Ascending aorta (tissue), 2 donors: ENCODE measurements around the gene STMN3. TPM values are rescaled to one million over a fixed set of nuclear protein-coding genes. Genes with fewer than 3 reads are reported as not detected.
"Not testable (repeated sequence)": the region's sequence is repeated elsewhere in the genome, so short reads cannot be mapped to it uniquely, and the experiment has no call there.

Experiments used
- DNase-seq, 2 donors: peaks; one replicate each; pipeline ENCODE4 v3.0.0-alpha.2; 2019; ENCODE audit warnings: low spot score in 2 of 2
- H3K27ac ChIP-seq, 2 donors: fragments of 200-600 bp; sonication (generic); one replicate each; pipeline ENCODE4 v1.5.1; 2016 to 2017; ENCODE audit warnings: mild to moderate bottlenecking in 1 of 2
- H3K27me3 ChIP-seq: fragments of 200-600 bp; sonication (generic); one replicate; pipeline ENCODE4 v1.5.1; 2017
- H3K36me3 ChIP-seq, 2 donors: fragments of 200-600 bp; sonication (generic); one replicate each; pipeline ENCODE4 v1.5.1; 2016
- H3K4me1 ChIP-seq, 2 donors: fragments of 200-600 bp; sonication (generic); one replicate each; pipeline ENCODE4 v1.5.1; 2016 to 2017; ENCODE audit warnings: mild to moderate bottlenecking in 1 of 2
- H3K4me3 ChIP-seq, 2 donors: fragments of 200-600 bp; sonication (generic); one replicate each; pipeline ENCODE4 v1.5.1; 2016 to 2017; ENCODE audit warnings: mild to moderate bottlenecking in 1 of 2
- H3K9me3 ChIP-seq, 2 donors: fragments of 200-600 bp; sonication (generic); one replicate each; pipeline ENCODE4 v1.5.1; 2016
- CTCF ChIP-seq, 3 experiments: fragments of 200-600 bp in 2 of 3; fragments of 450-650 bp in 1 of 3; sonication (generic) in 2 of 3; IDR thresholded peaks; one replicate each; pipeline ENCODE4 v1.5.1; 2016 to 2019; ENCODE audit warnings: antibody characterized with exemption in 3 of 3, mild to moderate bottlenecking in 1 of 3, moderate library complexity in 1 of 3
- intact Hi-C: fragments of 100-400 bp; cut with DNase I; formaldehyde crosslinking; loops from one replicate; pipeline ENCODE4 v1.15.1; 2023
- total RNA-seq: library from RNA; depleted of rRNA; stranded (reverse); fragments of >200 nt; gene quantifications from one replicate; pipeline ENCODE4 v1.1.0, GENCODE V29; 2016

STMN3 gene
- total RNA-seq, 1 donor from 2014 or later: 37.0 TPM

GRCh38 chr20:63678071-63678470 lies 24.8 kb upstream of the STMN3 start:
- Histone ChIP-seq H3K4me3 (no peak overlapping the region), H3K27me3 (no peaks in the 10 kb centered on the region), H3K9me3 (no peaks in the 10 kb centered on the region), H3K36me3 (peaks cover 37 to 55% of the 10 kb centered on the region in 2 donors), H3K4me1 (peaks cover 9 to 16% of the 10 kb centered on the region in 2 donors), H3K27ac (no peak overlapping the region)
- TF ChIP-seq CTCF (IDR thresholded peaks at IDR 0.05): no peak
- intact Hi-C loops: no loop called here
- no peak for DNase-seq

GRCh38 chr20:63675681-63676368 lies 22.6 kb upstream of the STMN3 start:
- DNase-seq: no peak
- TF ChIP-seq CTCF (IDR thresholded peaks at IDR 0.05): no peak
- H3K4me1 ChIP-seq: no peaks in the 10 kb centered on the region
- peaks cover 55 to 65% of the 10 kb centered on the region in 2 donors for H3K36me3 ChIP-seq
- H3K27me3 ChIP-seq: no peaks in the 10 kb centered on the region
- H3K27ac ChIP-seq: no peak overlapping the region
- no peaks in the 10 kb centered on the region for H3K9me3 ChIP-seq
- no peak overlapping the region for H3K4me3 ChIP-seq
- intact Hi-C loops: no loop called here

GRCh38 chr20:63673951-63674350 lies 20.7 kb upstream of the STMN3 start:
- DNase-seq: no peak
- Histone ChIP-seq H3K27me3 (no peaks in the 10 kb centered on the region), H3K27ac (no peak overlapping the region), H3K4me3 (no peak overlapping the region), H3K9me3 (no peaks in the 10 kb centered on the region), H3K4me1 (no peaks in the 10 kb centered on the region), H3K36me3 (peaks cover 55 to 56% of the 10 kb centered on the region in 2 donors)
- intact Hi-C loops: no loop called here
- no peak for TF ChIP-seq CTCF (IDR thresholded peaks at IDR 0.05)

- intact Hi-C loops: no loop called here
- no peak overlapping the region for H3K27ac ChIP-seq
- H3K9me3 ChIP-seq: no peaks in the 10 kb centered on the region
- no peak for DNase-seq
- no peak overlapping the region for H3K4me3 ChIP-seq
- no peak for TF ChIP-seq CTCF (IDR thresholded peaks at IDR 0.05)
- peaks cover 56 to 66% of the 10 kb centered on the region in 2 donors for H3K36me3 ChIP-seq
- H3K27me3 ChIP-seq: no peaks in the 10 kb centered on the region
- H3K4me1 ChIP-seq: no peaks in the 10 kb centered on the region
These were observed 19.4 kb upstream of the STMN3 start for GRCh38 chr20:63672666-63673065.

- H3K4me3 ChIP-seq, H3K27me3 ChIP-seq, H3K9me3 ChIP-seq, H3K4me1 ChIP-seq, DNase-seq, H3K27ac ChIP-seq, intact Hi-C loops: not testable (repeated sequence)
- peaks cover 59 to 71% of the 10 kb centered on the region in 2 donors for H3K36me3 ChIP-seq
These were observed 18.5 kb upstream of the STMN3 start for GRCh38 chr20:63671695-63672094.

- no peaks in the 10 kb centered on the region for H3K27me3 ChIP-seq
- H3K36me3 ChIP-seq: peaks cover 51 to 53% of the 10 kb centered on the region in 2 donors
- no peak for TF ChIP-seq CTCF (IDR thresholded peaks at IDR 0.05)
- intact Hi-C loops: no loop called here
- no peak for DNase-seq
- no peak overlapping the region for H3K4me3 ChIP-seq
- no peaks in the 10 kb centered on the region for H3K4me1 ChIP-seq
- no peaks in the 10 kb centered on the region for H3K9me3 ChIP-seq
- no peak overlapping the region for H3K27ac ChIP-seq
These were observed 15.1 kb upstream of the STMN3 start for GRCh38 chr20:63668351-63668750.
